Smooth muscle cell (in vitro differentiated cells): ENCODE results near the gene ASXL1. TPM values are rescaled to one million over a fixed set of nuclear protein-coding genes. Genes with fewer than 3 reads are reported as not detected.
"Not testable (repeated sequence)": the region's sequence is repeated elsewhere in the genome, so short reads cannot be mapped to it uniquely, and the experiment has no call there.

ENCODE experiments used
- DNase-seq: peaks from one replicate; lab custom pipeline; 2025; ENCODE audit not compliant: unreplicated experiment; lab: John Stamatoyannopoulos, UW
- H2AFZ ChIP-seq: fragments of 200-600 bp; sonication (generic); 2 replicates; pipeline ENCODE4 v1.6.0; 2016; ENCODE audit warnings: antibody characterized with exemption, low read depth, mild to moderate bottlenecking
- H3F3A ChIP-seq: fragments of 200-600 bp; sonication (generic); 2 replicates; pipeline ENCODE4 v1.6.0; 2017; ENCODE audit warnings: antibody characterized with exemption, low read depth
- H3K27ac ChIP-seq: fragments of 200-600 bp; sonication (generic); 2 replicates; pipeline ENCODE4 v1.5.1; 2016; ENCODE audit warnings: low read depth, mild to moderate bottlenecking
- H3K27me3 ChIP-seq: fragments of 200-600 bp; sonication (generic); 2 replicates; pipeline ENCODE4 v1.6.1; 2016; ENCODE audit warnings: low read depth, mild to moderate bottlenecking
- H3K36me3 ChIP-seq: fragments of 200-600 bp; sonication (generic); 2 replicates; pipeline ENCODE4 v1.5.1; 2016; ENCODE audit warnings: low read depth
- H3K4me1 ChIP-seq: fragments of 200-600 bp; sonication (generic); 2 replicates; pipeline ENCODE4 v1.5.1; 2016; ENCODE audit warnings: low read depth
- H3K4me2 ChIP-seq: fragments of 200-600 bp; sonication (generic); 2 replicates; pipeline ENCODE4 v1.6.0; 2016; ENCODE audit warnings: mild to moderate bottlenecking
- H3K4me3 ChIP-seq: fragments of 200-600 bp; sonication (generic); 2 replicates; pipeline ENCODE4 v1.5.1; 2016; ENCODE audit warnings: mild to moderate bottlenecking
- H3K79me2 ChIP-seq: fragments of 200-600 bp; sonication (generic); 2 replicates; pipeline ENCODE4 v1.6.0; 2016; ENCODE audit warnings: low read depth, mild to moderate bottlenecking
- H3K9ac ChIP-seq: fragments of 200-600 bp; sonication (generic); 2 replicates; pipeline ENCODE4 v1.6.0; 2016; ENCODE audit warnings: low read depth
- H3K9me3 ChIP-seq: fragments of 200-600 bp; sonication (generic); replicated peaks from 2 replicates; pipeline ENCODE4 v1.5.1; 2016; ENCODE audit warnings: low read depth
- H4K20me1 ChIP-seq: fragments of 200-600 bp; sonication (generic); 2 replicates; pipeline ENCODE4 v1.6.0; 2016; ENCODE audit warnings: low read depth
- CTCF ChIP-seq: fragments of 200-600 bp; sonication (generic); IDR thresholded peaks from 2 replicates; pipeline ENCODE4 v1.5.1; 2017; ENCODE audit warnings: borderline replicate concordance, mild to moderate bottlenecking, antibody characterized with exemption; ENCODE audit not compliant: insufficient read depth, poor library complexity, severe bottlenecking
- WGBS: methylation state at CpG from one replicate; pipeline ENCODE4 v1.1.7; 2016; ENCODE audit warnings: low lambda C conversion rate; 5-methylcytosine and 5-hydroxymethylcytosine counted together
- polyA plus RNA-seq: library from polyadenylated mRNA; unstranded; fragments of >200 nt; fragmentation: Nextera tagmentation; extraction: Ambion mirVana; gene quantifications from 2 replicates; pipeline ENCODE4 v1.2.1, GENCODE V29; 2016
- total RNA-seq: library from RNA; depleted of rRNA; stranded (reverse); fragments of >200 nt; gene quantifications from 2 replicates; pipeline ENCODE4 v1.2.3, GENCODE V29; 2014

Gene ASXL1
- total and polyA plus RNA-seq, 2 experiments from 2014 or later: 46.5 to 62.1 TPM

- Histone ChIP-seq H3K79me2 (no peaks in the 10 kb centered on the region), H3K4me1 (no peaks in the 10 kb centered on the region), H3K36me3 (peaks cover 15% of the 10 kb centered on the region), H3K27me3 (no peaks in the 10 kb centered on the region), H3K4me2 (no peak overlapping the region), H4K20me1 (peaks cover 7% of the 10 kb centered on the region), H3K9me3 (no peaks in the 10 kb centered on the region), H3K9ac (no peak overlapping the region), H3K4me3 (no peak overlapping the region), H2AFZ (no peak overlapping the region), H3K27ac (no peak overlapping the region), H3F3A (peaks cover 7% of the 10 kb centered on the region)
- 100% methylated on average over 1 of the region's 1 CpG for WGBS
- TF ChIP-seq CTCF: no peak
- DNase-seq: no peak
These were observed 37.8 kb upstream of the ASXL1 start for GRCh38 chr20:32320305-32320704.

- Histone ChIP-seq H3K27ac (no peak overlapping the region), H2AFZ (no peak overlapping the region), H3K9ac (no peak overlapping the region), H3K4me1 (no peaks in the 10 kb centered on the region), H3F3A (peaks cover 17% of the 10 kb centered on the region), H3K36me3 (peaks cover 14% of the 10 kb centered on the region), H3K4me3 (no peak overlapping the region), H3K79me2 (no peaks in the 10 kb centered on the region), H3K27me3 (no peaks in the 10 kb centered on the region), H3K9me3 (no peaks in the 10 kb centered on the region), H3K4me2 (no peak overlapping the region), H4K20me1 (no peaks in the 10 kb centered on the region)
- WGBS: 100% methylated on average over 1 of the region's 1 CpG
- DNase-seq: no peak
- TF ChIP-seq CTCF: no peak
These were observed 36.7 kb upstream of the ASXL1 start for GRCh38 chr20:32321390-32321789.

GRCh38 chr20:32322260-32322659 is 35.9 kb upstream of the ASXL1 start:
- not testable (repeated sequence) for H3K4me3 ChIP-seq, H3K9ac ChIP-seq, H3K36me3 ChIP-seq, H4K20me1 ChIP-seq, H2AFZ ChIP-seq, H3K79me2 ChIP-seq, DNase-seq, H3K4me2 ChIP-seq, H3K4me1 ChIP-seq, H3K9me3 ChIP-seq, H3K27ac ChIP-seq, H3K27me3 ChIP-seq
- WGBS: 99% methylated on average over 12 of the region's 12 CpGs
- peaks cover 23% of the 10 kb centered on the region for H3F3A ChIP-seq

GRCh38 chr20:32323761-32324160 is 34.4 kb upstream of the ASXL1 start:
- not testable (repeated sequence) for DNase-seq, H3K27me3 ChIP-seq, H3K4me1 ChIP-seq, H4K20me1 ChIP-seq, H3K27ac ChIP-seq, H3K9me3 ChIP-seq, H3K79me2 ChIP-seq, H3K36me3 ChIP-seq, H3K4me3 ChIP-seq, H2AFZ ChIP-seq, H3K9ac ChIP-seq, H3K4me2 ChIP-seq
- H3F3A ChIP-seq: peaks cover 23% of the 10 kb centered on the region
- WGBS: 91% methylated on average over 5 of the region's 5 CpGs
